GM21576 (cell line): ENCODE results near the gene FRS3.

Source experiments
- ATAC-seq: cut with Tn5 transposase; IDR thresholded peaks from one replicate; pipeline ENCODE4 v1.9.1; 2021; ENCODE audit warnings: mild to moderate bottlenecking, moderate library complexity; ENCODE audit not compliant: unreplicated experiment

FRS3 gene

GRCh38 chr6:41744236-41744787 lies 35.4 kb downstream of the FRS3 start:
- no peak for ATAC-seq

DNA sequence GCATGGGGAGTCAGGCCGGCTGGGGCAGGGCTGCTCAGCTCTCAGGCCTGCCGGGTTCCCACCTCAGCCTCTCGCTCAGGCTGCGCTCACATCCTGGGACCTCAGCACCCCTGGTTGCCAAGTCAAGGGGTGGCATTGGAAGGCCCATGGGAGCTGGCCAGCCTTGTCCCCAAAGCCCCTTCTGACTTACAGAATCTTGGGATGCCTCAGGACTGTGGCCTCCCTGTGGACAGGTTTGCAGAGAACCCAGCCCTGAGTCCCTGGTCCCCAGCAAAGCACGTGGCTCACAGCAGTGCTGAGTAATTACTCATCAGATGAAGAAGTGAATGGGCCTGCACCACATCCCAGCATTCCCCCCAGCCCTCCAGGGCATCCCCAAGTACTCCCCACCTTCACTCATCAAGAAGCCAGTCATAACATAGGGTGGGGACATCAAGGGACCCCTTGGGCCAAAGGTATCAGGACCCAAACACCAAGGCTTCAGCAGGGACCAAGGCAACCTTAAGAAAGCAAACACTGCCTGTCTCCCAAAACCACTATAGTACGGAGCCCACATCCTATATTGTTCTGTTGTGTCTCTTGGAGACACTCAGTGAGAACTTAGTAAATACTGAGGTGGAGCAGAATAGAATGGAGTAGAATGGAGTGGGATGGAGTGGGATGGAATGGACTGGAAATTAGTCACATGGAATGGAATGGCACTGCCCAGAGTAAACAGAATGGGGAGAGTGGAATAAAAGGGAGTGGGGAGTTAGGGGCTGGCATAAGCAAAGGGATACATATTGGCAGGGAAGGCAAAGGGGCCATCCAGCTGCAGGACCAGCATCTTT lies 36.1 kb downstream of the FRS3 start:
- ATAC-seq, result no peak

DNA sequence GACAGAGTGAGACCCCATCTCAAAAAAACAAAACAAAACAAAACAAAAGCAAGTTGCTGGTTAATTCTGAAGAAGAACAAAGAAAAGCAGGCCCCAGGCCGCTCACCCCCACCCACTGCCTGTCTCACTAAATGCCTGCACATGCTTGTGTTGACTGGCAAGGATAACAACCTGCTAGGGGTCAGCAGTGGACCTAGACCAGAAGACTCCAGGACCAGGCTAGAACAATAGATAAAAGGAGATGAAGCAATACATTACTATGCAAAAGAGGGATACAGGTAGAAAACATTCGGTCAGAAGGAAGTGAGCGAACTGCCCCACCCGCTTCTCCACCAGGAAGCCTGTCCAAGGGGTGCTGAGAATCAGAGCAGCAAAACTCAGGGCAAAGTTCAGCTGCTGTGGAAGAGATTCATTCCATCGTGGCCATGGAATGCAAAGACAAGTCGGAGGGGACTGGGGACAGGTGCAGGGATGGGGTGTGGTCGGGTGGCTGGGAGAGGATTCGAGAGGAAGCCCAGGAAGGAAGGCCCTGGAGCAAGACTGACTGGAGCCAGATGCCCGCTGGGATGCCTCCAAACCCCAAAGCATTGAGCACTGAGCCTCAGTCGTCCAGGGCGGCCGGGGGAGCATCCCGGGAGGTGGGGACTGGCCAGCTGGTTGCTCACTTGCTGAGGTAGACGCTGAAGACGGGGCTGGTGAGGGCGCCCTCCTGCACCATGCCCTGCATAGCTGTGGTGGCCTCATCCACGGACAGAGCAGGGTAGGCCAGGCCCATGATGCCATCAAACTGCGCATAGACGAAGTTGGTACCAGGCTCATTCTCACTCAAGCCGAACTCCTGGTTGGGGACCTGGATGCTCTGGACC lies 37.8 kb downstream of the FRS3 start:
- no peak for ATAC-seq

DNA sequence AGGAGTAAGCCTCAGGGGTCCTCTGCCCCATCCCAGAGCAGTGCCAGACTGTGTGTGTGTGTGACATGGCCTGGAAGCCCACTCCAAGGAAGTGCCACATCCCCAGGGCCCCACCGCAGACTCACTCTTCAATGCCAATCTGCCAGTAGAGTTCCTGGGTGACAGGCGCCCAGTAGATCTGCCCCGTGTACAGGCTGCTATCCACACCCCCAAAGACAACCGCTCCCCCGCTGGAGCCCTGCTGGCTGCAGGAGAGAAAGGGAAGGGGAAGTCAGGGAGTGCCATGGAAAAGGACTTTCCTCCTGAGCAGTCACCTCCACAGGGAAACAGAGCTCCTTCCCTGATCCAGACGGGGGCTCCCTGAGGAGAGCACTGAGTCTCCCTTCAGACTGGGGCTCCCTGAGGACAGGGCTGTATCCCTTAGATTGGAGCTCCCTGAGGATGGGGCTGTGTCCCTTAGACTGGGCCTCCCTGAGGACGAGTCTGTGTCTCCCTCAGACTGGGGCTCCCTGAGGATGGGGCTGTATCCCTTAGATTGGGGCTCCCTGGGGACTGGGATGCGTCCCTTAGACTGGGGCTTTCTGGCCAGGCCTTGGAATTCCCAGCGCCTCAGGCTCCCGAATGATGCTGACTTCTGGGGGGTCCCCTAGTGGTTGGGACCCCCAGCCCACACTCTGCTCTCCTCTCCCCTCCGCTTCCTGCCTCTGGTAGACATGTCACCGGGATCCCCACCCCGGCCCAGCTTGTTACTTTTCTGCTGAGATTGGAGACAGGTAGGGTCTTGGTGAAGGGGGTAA lies 39.1 kb downstream of the FRS3 start:
- ATAC-seq, result no peak

GRCh38 chr6:41739041-41739440 lies 40.7 kb downstream of the FRS3 start:
- ATAC-seq, result no peak

GRCh38 chr6:41737591-41738130 lies 42.0 kb downstream of the FRS3 start:
- no peak for ATAC-seq

GRCh38 chr6:41736800-41737555 lies 42.7 kb downstream of the FRS3 start:
- no peak for ATAC-seq

GRCh38 chr6:41736186-41736733 lies 43.4 kb downstream of the FRS3 start:
- ATAC-seq, result no peak

GRCh38 chr6:41735427-41736185 lies 44.1 kb downstream of the FRS3 start, which contains the start of gene TFEB:
TSS of gene TFEB (minus strand) at chr6:41735608. CDS start at chr6:41691213, 44,395 bp downstream.
- peak; percentile 38 for ATAC-seq

- peak; percentile 16 for ATAC-seq
Observed at GRCh38 chr6:41734666-41735426, 44.9 kb downstream of the FRS3 start.

DNA sequence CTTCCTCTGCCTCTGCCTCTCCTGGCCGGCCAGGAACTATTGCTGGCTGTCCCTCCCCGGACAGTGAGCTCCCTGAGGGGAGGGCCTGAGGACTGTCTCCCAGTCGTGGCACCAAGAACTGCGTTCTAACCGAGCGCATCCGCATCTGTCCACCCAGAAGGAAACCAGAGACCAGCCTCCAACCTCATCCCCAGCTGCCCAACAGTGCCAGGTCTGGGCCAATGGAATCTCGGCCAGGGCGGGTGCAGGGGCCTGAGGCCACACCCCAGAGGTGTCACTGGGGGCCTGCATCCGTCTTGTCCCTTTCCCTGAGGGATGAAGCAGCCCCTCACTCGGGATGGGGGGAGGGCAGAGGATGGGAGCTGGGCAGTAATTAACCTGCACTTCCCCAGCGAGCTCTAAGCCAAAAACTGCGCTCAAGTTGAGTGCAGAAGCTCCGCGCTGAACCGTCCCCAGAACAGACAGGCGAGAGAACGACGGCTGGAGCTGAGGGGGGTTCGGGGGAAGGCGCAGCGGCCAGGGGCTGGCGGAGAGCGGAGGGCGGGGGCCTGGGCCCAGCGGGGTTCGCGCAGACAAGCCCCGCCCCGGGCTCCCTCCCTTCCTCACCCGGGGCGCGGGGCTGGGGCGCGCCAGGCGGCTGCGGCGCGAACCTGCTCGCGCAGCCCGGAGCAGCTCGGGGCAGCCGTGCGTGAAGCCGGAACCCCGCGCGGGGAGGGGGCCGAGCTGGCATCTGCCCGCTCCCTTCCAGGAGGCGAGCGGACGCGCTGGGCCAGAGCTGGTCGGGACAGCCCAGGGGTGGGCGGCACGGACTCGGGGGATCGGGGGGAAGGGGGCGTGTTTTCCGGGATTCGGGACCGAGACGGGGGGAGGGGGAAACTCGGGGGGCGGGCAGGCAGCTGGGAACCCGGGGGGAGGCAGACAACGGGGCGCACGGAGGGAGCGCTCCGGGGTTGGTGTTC lies 45.7 kb downstream of the FRS3 start:
- ATAC-seq, result peak; percentile 44

DNA sequence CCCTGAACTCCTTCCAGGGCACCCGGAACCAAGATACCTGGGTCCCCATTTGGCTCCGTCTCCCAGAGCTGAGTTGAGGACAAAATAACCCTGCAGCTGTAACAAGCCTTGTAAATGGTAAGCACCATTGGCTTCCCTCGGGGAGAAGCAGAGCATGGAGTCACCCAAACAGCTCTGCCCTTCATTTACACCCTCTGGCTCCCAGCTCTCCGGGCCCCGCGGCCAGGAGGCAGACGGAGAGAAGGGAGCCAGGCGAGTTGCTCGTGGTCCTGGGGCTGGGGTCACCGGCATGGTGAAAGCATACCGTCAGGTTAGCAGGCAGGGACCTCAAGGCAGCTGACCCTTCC lies 46.4 kb downstream of the FRS3 start:
- ATAC-seq, result no peak

GRCh38 chr6:41732591-41733359 lies 46.9 kb downstream of the FRS3 start:
- ATAC-seq, result peak; percentile 28

- no peak for ATAC-seq
Observed at GRCh38 chr6:41732149-41732548, 47.6 kb downstream of the FRS3 start.

DNA sequence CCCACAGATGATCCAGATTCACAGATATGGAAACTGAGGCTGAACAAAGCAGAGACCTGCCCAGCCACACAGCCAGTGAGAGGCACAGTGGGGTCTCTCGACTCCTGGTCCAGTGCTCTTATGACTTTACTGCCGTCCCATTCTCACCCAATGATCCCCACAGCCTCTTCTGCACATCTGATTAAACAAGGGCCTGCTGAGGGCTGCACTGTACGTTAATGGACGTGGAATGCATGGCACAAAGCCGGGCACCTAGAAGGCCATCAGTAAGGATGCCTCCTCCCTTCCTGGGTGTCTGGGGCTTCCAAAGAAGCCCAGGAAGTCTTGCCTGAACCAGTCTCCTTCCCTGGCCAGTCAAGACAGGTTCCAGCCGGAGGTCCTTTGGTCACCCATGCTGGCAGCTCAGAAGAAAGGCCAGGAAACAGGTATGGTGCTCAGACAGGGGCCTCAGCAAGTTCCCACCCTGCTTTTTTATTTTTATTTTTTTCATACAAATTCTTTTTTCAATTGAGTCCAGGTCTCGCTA lies 48.1 kb downstream of the FRS3 start:
- no peak for ATAC-seq
